H54 (cell line): ENCODE results near the gene KLF9.
"Not testable (repeated sequence)": the region's sequence is repeated elsewhere in the genome, so short reads cannot be mapped to it uniquely, and the experiment has no call there.

Experiments used
- DNase-seq: peaks from one replicate; pipeline ENCODE4 v3.0.0; 2011; ENCODE audit warnings: low spot score, mixed read lengths; ENCODE audit not compliant: insufficient read length
- FAIRE-seq: peaks from 3 replicates; lab custom pipeline; 2011; peaks lifted over from hg19 to GRCh38; lab: Jason Lieb, UNC
- POLR2A ChIP-seq: IDR thresholded peaks from 2 replicates; pipeline ENCODE4 v1.6.1; 2011; ENCODE audit warnings: low read depth, mild to moderate bottlenecking, low read length

KLF9 gene

GRCh38 chr9:70406434-70406862, 8.0 kb downstream of the KLF9 start:
- no peak for DNase-seq
- TF ChIP-seq POLR2A: no peak
- no peak for FAIRE-seq

GRCh38 chr9:70405808-70406433, 8.5 kb downstream of the KLF9 start:
- FAIRE-seq: no peak
- no peak for TF ChIP-seq POLR2A
- DNase-seq: no peak

- no peak for FAIRE-seq
- DNase-seq: no peak
These were observed 10.2 kb downstream of the KLF9 start for GRCh38 chr9:70404261-70404660.

GRCh38 chr9:70403618-70404025, 10.8 kb downstream of the KLF9 start:
- no peak for TF ChIP-seq POLR2A
- FAIRE-seq: no peak
- no peak for DNase-seq

More at GRCh38 chr9:70404261-70404660, 10.2 kb downstream of the KLF9 start:
- TF ChIP-seq POLR2A: no peak

- no peak for FAIRE-seq
- TF ChIP-seq POLR2A: no peak
- DNase-seq: no peak
These were observed 11.3 kb downstream of the KLF9 start for GRCh38 chr9:70403166-70403565.

- no peak for TF ChIP-seq POLR2A
- DNase-seq (no peak), FAIRE-seq (no peak)
These were observed 12.2 kb downstream of the KLF9 start for GRCh38 chr9:70402213-70402612.

GRCh38 chr9:70401241-70401640, 13.2 kb downstream of the KLF9 start:
- FAIRE-seq, DNase-seq: not testable (repeated sequence)

- no peak for DNase-seq
- TF ChIP-seq POLR2A: no peak
- no peak for FAIRE-seq
These were observed 14.2 kb downstream of the KLF9 start for GRCh38 chr9:70400107-70400892.

GRCh38 chr9:70399141-70399540, 15.3 kb downstream of the KLF9 start:
- no peak for TF ChIP-seq POLR2A
- no peak for FAIRE-seq
- no peak for DNase-seq

- no peak for FAIRE-seq
- no peak for TF ChIP-seq POLR2A
- DNase-seq: no peak
These were observed 16.3 kb downstream of the KLF9 start for GRCh38 chr9:70398145-70398556.

GRCh38 chr9:70395652-70396051, 18.8 kb downstream of the KLF9 start:
- FAIRE-seq (no peak), DNase-seq (no peak)
- TF ChIP-seq POLR2A: no peak

- no peak for TF ChIP-seq POLR2A
- no peak for FAIRE-seq
These were observed 21.6 kb downstream of the KLF9 start for GRCh38 chr9:70392850-70393249.

GRCh38 chr9:70392189-70392588, 22.3 kb downstream of the KLF9 start:
- TF ChIP-seq POLR2A: no peak

More at GRCh38 chr9:70392850-70393249, 21.6 kb downstream of the KLF9 start:
- no peak for DNase-seq

GRCh38 chr9:70390933-70391341, 23.5 kb downstream of the KLF9 start:
- no peak for FAIRE-seq
- TF ChIP-seq POLR2A: no peak
- DNase-seq: no peak

More at GRCh38 chr9:70392189-70392588, 22.3 kb downstream of the KLF9 start:
- FAIRE-seq (no peak), DNase-seq (no peak)
